WERI-Rb-1 (cell line): ENCODE results near the gene WNT10A.

Experiments used
- DNase-seq: peaks from one replicate; pipeline ENCODE4 v3.0.0-alpha.2; 2020
- H3K27ac ChIP-seq: fragments of 250-450 bp; sonication (Bioruptor Pico); 2 replicates; pipeline ENCODE4 v1.5.1; 2020; ENCODE audit warnings: mild to moderate bottlenecking, moderate library complexity
- H3K27me3 ChIP-seq: fragments of 250-450 bp; sonication (Bioruptor Pico); 2 replicates; pipeline ENCODE4 v1.5.1; 2021; ENCODE audit warnings: mild to moderate bottlenecking, low read depth, moderate library complexity; ENCODE audit not compliant: insufficient read depth, severe bottlenecking
- H3K36me3 ChIP-seq: fragments of 250-450 bp; sonication (Bioruptor Pico); 2 replicates; pipeline ENCODE4 v1.5.1; 2020; ENCODE audit warnings: mild to moderate bottlenecking, moderate library complexity
- H3K4me3 ChIP-seq: 2 replicates; pipeline ENCODE4 v1.5.1; 2011; ENCODE audit warnings: low read depth, mild to moderate bottlenecking, control low read depth, low read length
- H3K9me3 ChIP-seq: fragments of 250-450 bp; sonication (Bioruptor Pico); 2 replicates; pipeline ENCODE4 v1.5.1; 2021; ENCODE audit warnings: mild to moderate bottlenecking, moderate library complexity; ENCODE audit not compliant: severe bottlenecking
- TF ChIP-seq, protein P1 (sequence below): IDR thresholded peaks from 2 replicates; pipeline ENCODE4 v1.5.1; 2011; ENCODE audit warnings: low read depth, mild to moderate bottlenecking, control low read depth, inconsistent platforms, low read length

WNT10A gene

DNA sequence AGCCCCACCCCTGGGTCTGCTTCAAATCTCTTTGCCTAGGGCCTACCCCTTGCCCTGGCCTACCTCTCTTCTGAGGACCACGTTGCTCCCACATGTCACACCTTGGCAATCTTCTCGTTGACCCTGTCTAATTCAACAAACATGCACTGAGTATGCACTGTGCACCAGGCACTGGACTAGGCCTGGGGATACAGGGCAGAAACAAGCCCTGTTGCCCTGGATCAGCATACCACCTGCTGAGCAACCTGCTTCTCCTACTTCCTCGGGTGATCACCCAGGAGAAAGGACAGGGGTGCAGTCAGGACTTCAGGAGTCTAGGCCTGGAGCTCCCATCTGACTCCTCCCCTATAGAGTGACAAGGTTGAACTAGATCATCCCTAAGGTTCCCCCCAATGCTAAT, 9.7 kb downstream of the WNT10A start:
- Histone ChIP-seq H3K4me3 (no peak overlapping the region), H3K36me3 (no peaks in the 10 kb centered on the region), H3K27me3 (no peaks in the 10 kb centered on the region), H3K9me3 (no peaks in the 10 kb centered on the region), H3K27ac (no peak overlapping the region)
- TF ChIP-seq, protein P1, sequence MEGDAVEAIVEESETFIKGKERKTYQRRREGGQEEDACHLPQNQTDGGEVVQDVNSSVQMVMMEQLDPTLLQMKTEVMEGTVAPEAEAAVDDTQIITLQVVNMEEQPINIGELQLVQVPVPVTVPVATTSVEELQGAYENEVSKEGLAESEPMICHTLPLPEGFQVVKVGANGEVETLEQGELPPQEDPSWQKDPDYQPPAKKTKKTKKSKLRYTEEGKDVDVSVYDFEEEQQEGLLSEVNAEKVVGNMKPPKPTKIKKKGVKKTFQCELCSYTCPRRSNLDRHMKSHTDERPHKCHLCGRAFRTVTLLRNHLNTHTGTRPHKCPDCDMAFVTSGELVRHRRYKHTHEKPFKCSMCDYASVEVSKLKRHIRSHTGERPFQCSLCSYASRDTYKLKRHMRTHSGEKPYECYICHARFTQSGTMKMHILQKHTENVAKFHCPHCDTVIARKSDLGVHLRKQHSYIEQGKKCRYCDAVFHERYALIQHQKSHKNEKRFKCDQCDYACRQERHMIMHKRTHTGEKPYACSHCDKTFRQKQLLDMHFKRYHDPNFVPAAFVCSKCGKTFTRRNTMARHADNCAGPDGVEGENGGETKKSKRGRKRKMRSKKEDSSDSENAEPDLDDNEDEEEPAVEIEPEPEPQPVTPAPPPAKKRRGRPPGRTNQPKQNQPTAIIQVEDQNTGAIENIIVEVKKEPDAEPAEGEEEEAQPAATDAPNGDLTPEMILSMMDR: no peak
- no peak for DNase-seq

DNA sequence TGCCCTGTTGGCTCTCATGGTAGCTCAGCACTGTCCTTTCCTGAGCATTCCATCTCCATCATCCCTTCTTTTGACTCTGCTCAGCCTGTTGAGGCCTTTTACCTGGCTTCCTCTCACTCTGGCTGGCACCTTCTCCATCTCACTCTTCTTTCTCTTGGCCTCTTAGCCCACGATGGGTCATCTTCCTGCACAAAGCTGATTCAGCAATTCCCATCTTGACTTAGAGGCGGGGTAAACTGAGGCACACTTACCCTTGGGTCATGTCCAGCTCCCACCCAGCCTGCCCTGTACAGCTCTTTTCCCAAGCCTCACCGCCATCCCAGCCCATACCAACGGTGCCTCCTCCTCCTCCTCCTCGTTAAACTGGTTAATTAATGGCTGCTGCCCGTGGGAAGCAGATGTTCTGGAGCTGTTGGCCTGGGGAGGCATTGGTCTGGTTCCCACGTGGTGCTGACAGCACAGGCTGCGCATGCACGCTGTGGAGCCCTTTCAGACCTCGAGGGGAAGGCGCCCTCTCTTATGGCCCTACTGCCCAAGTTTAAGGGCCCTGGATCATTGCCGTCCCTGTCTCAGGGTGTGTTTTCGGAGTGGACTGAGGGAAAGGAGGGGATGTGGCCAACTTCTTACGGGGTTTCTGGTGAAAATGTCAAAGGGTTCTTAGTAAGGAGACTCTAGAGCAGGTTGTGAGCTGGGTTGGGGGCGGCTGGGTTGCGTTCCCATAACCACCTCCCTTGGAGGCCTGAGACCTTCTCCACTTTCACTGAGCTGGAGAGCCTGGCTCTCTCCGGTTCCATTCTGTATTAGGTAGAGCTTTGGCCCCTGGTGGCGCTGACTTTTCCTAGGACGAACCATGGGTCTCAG, 10.9 kb downstream of the WNT10A start:
- TF ChIP-seq, protein P1: no peak
- Histone ChIP-seq H3K9me3 (no peaks in the 10 kb centered on the region), H3K4me3 (no peak overlapping the region), H3K27ac (no peak overlapping the region), H3K27me3 (no peaks in the 10 kb centered on the region), H3K36me3 (no peaks in the 10 kb centered on the region)
- no peak for DNase-seq

DNA sequence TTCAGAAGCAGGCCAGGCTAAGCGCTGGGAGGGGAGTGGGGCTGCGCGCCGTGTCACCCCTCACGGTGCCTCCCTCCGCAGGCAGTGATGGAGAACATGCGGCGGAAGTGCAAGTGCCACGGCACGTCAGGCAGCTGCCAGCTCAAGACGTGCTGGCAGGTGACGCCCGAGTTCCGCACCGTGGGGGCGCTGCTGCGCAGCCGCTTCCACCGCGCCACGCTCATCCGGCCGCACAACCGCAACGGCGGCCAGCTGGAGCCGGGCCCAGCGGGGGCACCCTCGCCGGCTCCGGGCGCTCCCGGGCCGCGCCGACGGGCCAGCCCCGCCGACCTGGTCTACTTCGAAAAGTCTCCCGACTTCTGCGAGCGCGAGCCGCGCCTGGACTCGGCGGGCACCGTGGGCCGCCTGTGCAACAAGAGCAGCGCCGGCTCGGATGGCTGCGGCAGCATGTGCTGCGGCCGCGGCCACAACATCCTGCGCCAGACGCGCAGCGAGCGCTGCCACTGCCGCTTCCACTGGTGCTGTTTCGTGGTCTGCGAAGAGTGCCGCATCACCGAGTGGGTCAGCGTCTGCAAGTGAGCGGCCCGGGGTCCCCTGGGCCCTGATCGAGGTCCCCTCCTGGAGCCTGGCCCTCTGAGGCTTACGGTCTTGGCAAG, 12.2 kb downstream of the WNT10A start:
- Histone ChIP-seq H3K4me3 (peak overlapping the region; percentile 38), H3K27me3 (no peaks in the 10 kb centered on the region), H3K9me3 (no peaks in the 10 kb centered on the region), H3K36me3 (no peaks in the 10 kb centered on the region), H3K27ac (peak overlapping the region; percentile 65)
- TF ChIP-seq, protein P1: peak; percentile 73
- DNase-seq: peak; percentile 67

DNA sequence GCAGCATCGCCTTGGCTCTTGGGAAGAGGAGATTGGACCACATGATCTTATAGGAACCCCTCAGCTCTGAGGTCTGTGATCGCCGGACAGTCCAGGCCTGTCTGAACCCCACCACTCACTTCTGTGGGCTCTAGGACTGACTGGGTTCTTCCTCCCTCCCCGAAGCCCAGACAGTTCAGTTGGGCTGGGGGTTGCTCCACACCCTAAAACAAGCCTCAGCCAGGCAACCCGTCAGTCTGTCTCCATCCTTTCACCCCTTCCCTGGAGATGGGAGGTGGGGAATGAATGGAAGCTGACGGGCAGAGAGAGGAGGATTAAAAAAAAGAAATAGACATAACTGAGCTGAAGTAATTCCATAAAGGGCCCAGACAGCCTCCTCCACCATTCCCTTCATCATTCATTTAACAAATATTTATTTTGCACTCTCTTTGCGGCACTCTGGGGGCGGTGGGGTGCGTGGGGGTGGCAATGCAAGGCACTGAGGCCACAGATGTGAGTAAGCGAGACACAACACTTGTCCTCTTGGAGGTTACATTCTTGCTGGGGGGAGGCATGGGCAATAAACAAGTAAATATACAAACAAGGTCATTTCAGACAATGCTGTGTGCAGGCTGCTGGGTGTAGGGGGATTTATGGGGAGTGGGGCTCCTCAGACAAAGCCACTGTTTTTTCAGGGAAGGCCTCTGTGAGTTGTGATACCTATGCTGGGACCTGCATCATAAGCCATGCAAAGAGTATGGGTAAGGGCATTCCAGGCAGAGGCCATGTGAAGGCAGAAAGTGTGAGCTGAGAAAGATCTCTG, 12.9 kb downstream of the WNT10A start:
- no peaks in the 10 kb centered on the region for H3K9me3 ChIP-seq
- no peaks in the 10 kb centered on the region for H3K36me3 ChIP-seq
- no peak for DNase-seq
- H3K4me3 ChIP-seq: peak overlapping the region; percentile 38
- no peaks in the 10 kb centered on the region for H3K27me3 ChIP-seq
- peak overlapping the region; percentile 72 for H3K27ac ChIP-seq
- TF ChIP-seq, protein P1: no peak

DNA sequence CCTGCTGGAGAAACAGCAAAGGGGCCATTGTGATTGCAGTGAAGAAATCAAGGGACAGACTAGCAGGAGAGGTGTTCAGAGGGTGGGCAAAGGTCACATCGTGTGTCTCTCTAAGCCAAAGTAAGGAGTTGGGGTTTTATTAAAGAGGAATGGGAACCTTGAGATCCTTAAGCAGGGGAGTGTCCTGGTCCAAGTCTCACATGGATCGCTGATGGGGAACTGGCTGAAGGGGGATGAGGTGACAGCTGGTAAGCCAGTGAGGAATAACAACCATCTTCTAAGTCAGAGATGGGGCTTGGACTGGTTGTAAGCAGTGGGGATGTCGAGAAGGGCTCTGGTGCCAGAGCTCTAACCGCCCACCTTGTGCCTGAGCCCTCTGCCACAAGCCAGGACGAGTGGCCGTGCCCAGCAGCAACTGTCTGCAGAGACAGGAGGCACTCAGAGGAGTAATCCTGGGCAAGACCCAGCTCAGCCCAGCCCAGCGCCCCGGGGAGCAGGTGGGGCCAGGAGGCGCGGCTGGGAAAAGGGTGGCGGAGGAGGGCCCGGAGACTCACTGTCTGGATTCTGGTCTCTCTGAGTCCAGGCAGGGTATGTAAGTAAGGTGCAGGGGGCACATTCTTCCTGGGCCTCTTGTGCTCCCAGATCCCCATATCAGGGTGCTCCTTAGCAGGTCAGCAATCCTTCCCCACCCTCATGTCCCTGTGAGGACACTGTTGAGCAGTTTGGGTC, 13.7 kb downstream of the WNT10A start:
- Histone ChIP-seq H3K27ac (peak overlapping the region; percentile 72), H3K4me3 (no peak overlapping the region), H3K27me3 (no peaks in the 10 kb centered on the region), H3K36me3 (no peaks in the 10 kb centered on the region), H3K9me3 (no peaks in the 10 kb centered on the region)
- TF ChIP-seq, protein P1: no peak
- DNase-seq: peak; percentile 74
